Measurements from ENCODE around the gene RIPOR3. TPM values are rescaled to one million over a fixed set of nuclear protein-coding genes. Genes with fewer than 3 reads are reported as not detected.
"Not testable (repeated sequence)": the region's sequence is repeated elsewhere in the genome, so short reads cannot be mapped to it uniquely, and the experiment has no call there.

Gene RIPOR3
- total RNA-seq, 1 experiment from 2014 or later, result 0.12 TPM

GRCh38 chr20:50708845-50709635 lies 17.7 kb upstream of the RIPOR3 start:
- no peak for DNase-seq (ENCODE audit: extremely low read depth, low read depth)

- no peak for DNase-seq (ENCODE audit: extremely low read depth, low read depth)
Observed at GRCh38 chr20:50704971-50705370, 13.6 kb upstream of the RIPOR3 start.

GRCh38 chr20:50704514-50704913 lies 13.2 kb upstream of the RIPOR3 start:
- no peak for DNase-seq (ENCODE audit: extremely low read depth, low read depth)

GRCh38 chr20:50703651-50704438 lies 12.5 kb upstream of the RIPOR3 start:
- not testable (repeated sequence) for DNase-seq (ENCODE audit: extremely low read depth, low read depth)

- no peak for DNase-seq (ENCODE audit: extremely low read depth, low read depth)
Observed at GRCh38 chr20:50701041-50701963, 10.0 kb upstream of the RIPOR3 start.

- no peak for DNase-seq (ENCODE audit: extremely low read depth, low read depth)
Observed at GRCh38 chr20:50699688-50700087, 8.3 kb upstream of the RIPOR3 start.

GRCh38 chr20:50698255-50698654 lies 6.9 kb upstream of the RIPOR3 start:
- not testable (repeated sequence) for DNase-seq (ENCODE audit: extremely low read depth, low read depth)

GRCh38 chr20:50695135-50695872 lies 4.0 kb upstream of the RIPOR3 start:
- DNase-seq (ENCODE audit: extremely low read depth, low read depth), result no peak

- DNase-seq (ENCODE audit: extremely low read depth, low read depth), result no peak
Observed at GRCh38 chr20:50694379-50695134, 3.2 kb upstream of the RIPOR3 start.

GRCh38 chr20:50693001-50693400 lies 1.7 kb upstream of the RIPOR3 start:
- no peak for DNase-seq (ENCODE audit: extremely low read depth, low read depth)

GRCh38 chr20:50692552-50692933 lies 1.2 kb upstream of the RIPOR3 start:
- no peak for DNase-seq (ENCODE audit: extremely low read depth, low read depth)

- DNase-seq (ENCODE audit: extremely low read depth, low read depth), result no peak
Observed at GRCh38 chr20:50691573-50692551, 520 bp upstream of the RIPOR3 start.

GRCh38 chr20:50689864-50690649 lies 1.3 kb downstream of the RIPOR3 start:
- DNase-seq (ENCODE audit: extremely low read depth, low read depth), result no peak

GRCh38 chr20:50688256-50688975 lies 2.9 kb downstream of the RIPOR3 start:
- DNase-seq (ENCODE audit: extremely low read depth, low read depth), result no peak

GRCh38 chr20:50686821-50687220 lies 4.5 kb downstream of the RIPOR3 start:
- no peak for DNase-seq (ENCODE audit: extremely low read depth, low read depth)

- no peak for DNase-seq (ENCODE audit: extremely low read depth, low read depth)
Observed at GRCh38 chr20:50683570-50683969, 7.8 kb downstream of the RIPOR3 start.

Data from NCI-H460 (cell line).